MM.1S (cell line): Measurements from ENCODE around the gene KCNH1.

ENCODE experiments used
- CTCF ChIP-seq: fragments of 300-600 bp; sonication (generic); IDR thresholded peaks from 2 replicates; pipeline ENCODE4 v1.5.1; 2016; ENCODE audit warnings: antibody characterized with exemption, low read length, mixed read lengths
- EZH2 ChIP-seq: fragments of 300-600 bp; sonication (generic); optimal IDR thresholded peaks from 2 replicates; pipeline ENCODE3; 2017; ENCODE audit warnings: low read depth, mild to moderate bottlenecking, antibody characterized with exemption, low read length, mixed read lengths
- EZH2phosphoT487 ChIP-seq: fragments of 300-600 bp; sonication (generic); IDR thresholded peaks from 2 replicates; pipeline ENCODE4 v1.6.1; 2018; ENCODE audit warnings: antibody characterized with exemption, low read length

- TF ChIP-seq CTCF (no peak), EZH2phosphoT487 (no peak), EZH2 (no peak)
These were observed 333.2 kb downstream of the KCNH1 start for GRCh38 chr1:210800756-210801155.
